ENCODE measurements around the gene KIAA0753. TPM values are rescaled to one million over a fixed set of nuclear protein-coding genes. Genes with fewer than 3 reads are reported as not detected.

KIAA0753 gene
- total RNA-seq, 1 experiment from 2014 or later, result 18.3 TPM

GRCh38 chr17:6636616-6637457, 3.7 kb downstream of the KIAA0753 start:
- H3K27me3 ChIP-seq (ENCODE audit: insufficient read depth, low read length), result no peaks in the 10 kb centered on the region
- ChIA-PET POLR2A (no interaction called here), CTCF (no interaction called here), RAD21 (ENCODE audit: low non-redundant PET in 1 of 2, low total read pairs in 2 of 2, uncharacterized antibody in 2 of 2, unreplicated experiment in 2 of 2) (no interaction called here)
- no peak overlapping the region for H2AFZ ChIP-seq (ENCODE audit: low read depth, low read length, poor library complexity, severe bottlenecking)
- TF ChIP-seq POLR2A (IDR thresholded peaks at IDR 0.05; ENCODE audit: borderline replicate concordance, extremely low read depth, insufficient read depth, insufficient read length), result no peak
- no peak for TF ChIP-seq CBX3 (IDR thresholded peaks at IDR 0.05; ENCODE audit: low read depth)
- no peak; the same call in 1 of the 2 replicates for TF ChIP-seq REST (IDR thresholded peaks at IDR 0.05; ENCODE audit: low read depth)
- TF ChIP-seq EZH2 (IDR thresholded peaks at IDR 0.05), result no peak
- TF ChIP-seq SRF (IDR thresholded peaks at IDR 0.05; ENCODE audit: low read depth), result no peak
- TF ChIP-seq TCF7L2 (IDR thresholded peaks at IDR 0.05; ENCODE audit: borderline replicate concordance, extremely low read depth, insufficient read depth, insufficient read length), result no peak
- no peak for TF ChIP-seq FOSL1 (IDR thresholded peaks at IDR 0.05; ENCODE audit: low read depth)
- no peak for TF ChIP-seq CTCF (IDR thresholded peaks at IDR 0.05 in 2 of 3, conservative IDR thresholded peaks at IDR 0.05 in 1 of 3; ENCODE audit: borderline replicate concordance in 1 of 3, insufficient read depth in 1 of 3, low read depth in 2 of 3, low read length in 2 of 3)
- TF ChIP-seq ELF1 (IDR thresholded peaks at IDR 0.05; ENCODE audit: borderline replicate concordance, low read depth), result no peak
- no peak for TF ChIP-seq JUND (IDR thresholded peaks at IDR 0.05)
- no peak for TF ChIP-seq RAD21 (IDR thresholded peaks at IDR 0.05; ENCODE audit: low read depth)
- TF ChIP-seq SIN3A (IDR thresholded peaks at IDR 0.05; ENCODE audit: low read depth), result no peak
- TF ChIP-seq EGR1 (IDR thresholded peaks at IDR 0.05; ENCODE audit: low read depth), result no peak
- TF ChIP-seq MAX (IDR thresholded peaks at IDR 0.05), result no peak
- no peak for TF ChIP-seq ATF3 (IDR thresholded peaks at IDR 0.05)
- no peak for TF ChIP-seq POLR2AphosphoS5 (IDR thresholded peaks at IDR 0.05; ENCODE audit: low read depth, low read length)
- intact Hi-C loops (cut with micrococcal nuclease), result no loop called here
- H3K4me3 ChIP-seq (replicated peaks in 1 of 2; ENCODE audit: low read depth in 1 of 2, low read length in 2 of 2), result no peak overlapping the region
- no peaks in the 10 kb centered on the region for H3K9me3 ChIP-seq (ENCODE audit: control insufficient read depth in 1 of 2, insufficient read depth in 1 of 2, low read depth in 1 of 2, low read length in 2 of 2)
- H4K20me1 ChIP-seq (ENCODE audit: insufficient read depth), result no peaks in the 10 kb centered on the region
- no peaks in the 10 kb centered on the region for H3K9me2 ChIP-seq (ENCODE audit: insufficient read depth)
- no peak overlapping the region for H3K4me2 ChIP-seq (ENCODE audit: low read length)
- ATAC-seq, result no peak
- H3K79me2 ChIP-seq (ENCODE audit: insufficient read depth, low read length), result peaks cover 27% of the 10 kb centered on the region
- DNase-seq (ENCODE audit: low read depth, low spot score), result no peak
- peaks cover 17 to 18% of the 10 kb centered on the region in 2 experiments; a peak in 3 of 4 replicates for H3K36me3 ChIP-seq (ENCODE audit: control insufficient read depth in 1 of 2, insufficient read depth in 2 of 2, low read length in 2 of 2)
- no peak overlapping the region for H3K27ac ChIP-seq (ENCODE audit: low read depth, low read length)
- no peak overlapping the region for H3K9ac ChIP-seq (ENCODE audit: low read length)
- H3K4me1 ChIP-seq (ENCODE audit: control insufficient read depth in 1 of 2, insufficient read depth in 2 of 2, low read length in 2 of 2), result peaks cover 7 to 15% of the 10 kb centered on the region in 2 experiments; a peak in 3 of 4 replicates
- BruUV-seq (replicated peaks), result no TSS peak
